ENCODE data around the gene ATP4B.

DNA sequence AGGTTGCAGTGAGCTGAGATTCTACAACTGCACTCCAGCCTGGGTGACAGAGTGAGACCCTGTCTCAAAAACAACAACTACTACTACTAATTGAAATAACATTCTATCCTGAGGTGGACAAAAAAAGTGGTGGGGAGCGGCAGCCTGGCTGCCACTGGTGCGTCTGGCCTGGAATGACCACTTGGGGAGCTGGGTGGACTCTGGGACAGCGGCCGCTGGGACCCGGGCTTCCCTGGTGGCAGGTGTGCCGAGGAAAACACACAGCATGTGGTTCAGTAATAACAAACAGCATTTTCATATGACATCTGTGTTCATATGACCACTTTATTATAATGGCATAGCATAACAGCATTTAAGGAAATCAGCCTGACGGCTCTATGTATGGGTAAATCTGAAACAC lies 39.5 kb downstream of the ATP4B start:
- TF ChIP-seq, protein P1, sequence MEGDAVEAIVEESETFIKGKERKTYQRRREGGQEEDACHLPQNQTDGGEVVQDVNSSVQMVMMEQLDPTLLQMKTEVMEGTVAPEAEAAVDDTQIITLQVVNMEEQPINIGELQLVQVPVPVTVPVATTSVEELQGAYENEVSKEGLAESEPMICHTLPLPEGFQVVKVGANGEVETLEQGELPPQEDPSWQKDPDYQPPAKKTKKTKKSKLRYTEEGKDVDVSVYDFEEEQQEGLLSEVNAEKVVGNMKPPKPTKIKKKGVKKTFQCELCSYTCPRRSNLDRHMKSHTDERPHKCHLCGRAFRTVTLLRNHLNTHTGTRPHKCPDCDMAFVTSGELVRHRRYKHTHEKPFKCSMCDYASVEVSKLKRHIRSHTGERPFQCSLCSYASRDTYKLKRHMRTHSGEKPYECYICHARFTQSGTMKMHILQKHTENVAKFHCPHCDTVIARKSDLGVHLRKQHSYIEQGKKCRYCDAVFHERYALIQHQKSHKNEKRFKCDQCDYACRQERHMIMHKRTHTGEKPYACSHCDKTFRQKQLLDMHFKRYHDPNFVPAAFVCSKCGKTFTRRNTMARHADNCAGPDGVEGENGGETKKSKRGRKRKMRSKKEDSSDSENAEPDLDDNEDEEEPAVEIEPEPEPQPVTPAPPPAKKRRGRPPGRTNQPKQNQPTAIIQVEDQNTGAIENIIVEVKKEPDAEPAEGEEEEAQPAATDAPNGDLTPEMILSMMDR (IDR thresholded peaks at IDR 0.05), result no peak
- TF ChIP-seq POLR2A (IDR thresholded peaks at IDR 0.05), result no peak
